HG03108 (cell line): Measurements from ENCODE around the gene STK4.

Source experiments
- ATAC-seq: cut with Tn5 transposase; IDR thresholded peaks from one replicate; pipeline ENCODE4 v1.9.1; 2021; ENCODE audit warnings: moderate library complexity; ENCODE audit not compliant: unreplicated experiment

The STK4 gene

DNA sequence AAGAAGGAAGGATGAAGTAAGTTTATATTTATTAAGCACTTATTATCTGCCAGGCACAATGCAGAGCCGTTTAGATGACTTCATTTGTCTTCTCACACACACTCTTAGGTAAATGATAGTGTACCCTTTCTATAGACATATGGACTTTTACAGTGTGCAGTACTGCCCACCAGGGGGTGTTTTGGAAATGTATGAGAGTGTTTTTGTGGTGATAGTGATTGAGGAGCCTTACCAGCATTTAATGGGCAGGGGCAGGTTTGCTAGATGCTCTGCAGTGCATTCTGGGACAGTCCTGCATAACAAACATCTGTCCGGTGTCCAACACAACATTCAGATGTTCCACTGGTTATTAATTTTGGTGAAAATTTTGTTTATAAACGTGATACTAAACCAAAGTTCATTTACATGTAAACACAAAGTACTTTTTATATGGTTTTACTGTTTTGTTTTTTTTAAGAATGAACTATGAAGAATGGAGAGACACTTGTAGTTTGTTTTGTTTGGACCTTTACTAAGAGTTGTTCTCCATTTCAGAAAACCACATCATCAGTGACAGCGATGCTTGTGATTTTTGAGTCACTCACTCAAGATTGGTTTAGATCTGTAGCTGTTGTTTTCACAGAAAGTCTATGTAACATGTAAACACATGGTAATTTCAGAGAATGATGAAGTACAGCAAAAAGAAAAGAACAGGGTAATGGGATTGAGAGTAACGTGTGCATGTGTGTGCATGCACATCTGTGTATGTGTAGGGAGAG is 114.7 kb downstream of the STK4 start:
- no peak for ATAC-seq

DNA sequence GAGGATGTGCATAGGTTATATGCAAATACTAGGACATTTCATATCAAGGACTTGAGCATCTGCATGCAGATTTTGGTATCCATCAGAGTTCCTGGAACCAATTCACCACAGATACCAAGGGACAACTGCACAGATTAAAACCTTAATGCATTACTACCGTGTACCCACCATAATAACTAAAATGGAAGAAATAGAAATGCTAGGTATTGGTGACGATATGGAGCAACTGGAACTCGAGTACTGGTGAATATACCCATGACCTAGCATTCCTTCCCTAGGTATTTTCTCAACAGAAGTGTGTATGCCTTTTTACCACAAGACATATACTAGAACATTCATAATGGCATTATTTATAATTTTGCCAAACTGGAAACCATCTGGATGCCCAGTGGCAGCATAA is 116.2 kb downstream of the STK4 start:
- ATAC-seq: no peak

DNA sequence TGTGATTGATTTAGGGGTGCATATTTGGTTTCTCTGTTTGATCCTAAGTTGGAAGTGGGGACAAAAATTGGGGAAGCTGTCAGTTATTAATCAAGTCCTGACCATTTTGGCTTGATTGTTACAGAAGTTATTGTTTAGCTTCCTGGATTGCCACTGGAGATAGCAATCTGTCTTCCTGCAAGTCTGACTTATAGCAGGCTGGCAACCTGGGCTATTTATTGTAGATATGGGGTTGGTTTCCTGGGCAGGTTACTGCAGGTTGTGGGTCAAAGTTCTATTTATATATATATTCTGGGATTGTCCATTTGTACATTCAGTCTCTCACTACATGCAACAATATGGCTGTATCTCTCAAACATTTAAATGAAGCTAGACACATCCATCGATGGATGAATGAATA is 116.8 kb downstream of the STK4 start:
- no peak for ATAC-seq

GRCh38 chr20:45085289-45085688 is 119.0 kb downstream of the STK4 start:
- no peak for ATAC-seq

DNA sequence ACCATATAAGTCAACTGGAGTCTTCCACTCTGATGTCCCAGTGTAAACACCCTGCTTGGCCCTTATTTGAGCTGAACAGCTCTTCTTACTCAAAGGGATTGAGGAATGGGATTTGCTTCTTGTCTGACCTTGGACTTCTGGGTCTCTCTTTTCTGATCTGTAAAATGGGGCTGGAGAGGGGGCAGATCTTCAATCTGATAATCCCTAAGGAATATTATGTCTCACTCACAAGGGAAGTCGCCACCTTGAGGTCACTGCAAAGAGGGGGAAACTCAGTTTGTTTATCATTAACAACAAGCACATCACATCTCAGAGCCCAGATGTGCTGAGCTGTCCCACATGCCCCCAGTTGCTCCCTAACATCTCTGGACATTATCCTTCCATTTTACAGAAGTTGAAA is 119.6 kb downstream of the STK4 start:
- ATAC-seq: no peak

- ATAC-seq: no peak
These were observed 120.9 kb downstream of the STK4 start for GRCh38 chr20:45087097-45087790.

- ATAC-seq: no peak
These were observed 121.5 kb downstream of the STK4 start for GRCh38 chr20:45087814-45088213.

DNA sequence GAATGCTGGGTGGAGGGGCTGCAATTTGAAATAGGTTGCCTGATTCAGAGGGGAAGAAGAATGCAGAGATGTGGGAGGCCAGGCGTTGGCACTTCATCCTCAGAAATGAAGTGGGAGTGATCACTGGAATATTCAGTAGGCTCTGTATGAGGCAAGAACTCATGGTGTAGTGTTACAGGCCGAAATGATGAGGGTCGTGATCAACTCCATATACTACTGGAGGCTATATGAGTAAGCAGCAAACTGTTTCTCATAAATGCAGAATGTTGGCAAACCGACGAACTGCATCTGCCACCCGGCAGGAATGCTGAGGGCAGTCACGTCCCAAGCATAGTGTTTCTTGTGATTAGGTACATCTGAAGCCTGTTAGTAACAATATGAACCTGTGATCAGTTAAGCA is 121.9 kb downstream of the STK4 start:
- ATAC-seq: no peak

- no peak for ATAC-seq
These were observed 124.2 kb downstream of the STK4 start for GRCh38 chr20:45090481-45090880.

DNA sequence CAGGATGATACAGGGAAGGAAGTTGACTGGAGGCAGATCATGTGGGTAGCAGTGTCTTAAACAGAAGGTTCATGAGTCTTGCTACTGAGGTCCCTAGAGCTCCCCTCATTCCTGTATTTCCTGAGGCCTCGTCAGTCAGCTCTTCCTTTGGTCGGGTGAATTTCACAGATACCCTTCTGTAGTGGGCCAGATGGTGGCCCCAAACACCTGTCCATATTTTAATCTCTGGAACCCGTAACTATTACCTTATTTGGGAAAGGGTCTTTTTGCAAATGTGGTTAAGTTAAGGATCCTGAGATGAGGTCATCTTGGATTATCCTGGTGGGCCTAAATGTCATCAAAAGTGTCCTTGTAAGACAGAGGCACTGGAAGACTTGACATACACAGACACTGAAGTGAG is 125.1 kb downstream of the STK4 start:
- ATAC-seq: no peak

DNA sequence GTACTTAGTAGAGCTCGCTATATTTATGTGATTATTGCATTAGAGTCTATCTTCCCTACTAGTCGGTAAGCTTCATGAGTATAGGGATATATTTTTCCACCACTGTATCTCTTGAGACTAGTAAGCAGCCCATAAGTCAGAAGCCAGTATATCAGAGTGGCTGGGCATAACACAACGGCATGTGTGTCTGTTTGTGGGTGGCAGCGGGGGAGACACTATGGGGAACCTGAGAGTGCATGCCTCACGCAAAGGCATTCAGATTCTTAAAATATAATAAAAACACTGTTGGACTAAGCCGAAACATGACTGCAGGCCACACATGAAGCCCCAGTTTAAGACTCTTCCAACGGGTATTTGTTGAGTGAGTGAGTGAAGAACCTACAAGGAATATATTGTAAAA is 126.6 kb downstream of the STK4 start:
- ATAC-seq: no peak

- no peak for ATAC-seq
These were observed 127.9 kb downstream of the STK4 start for GRCh38 chr20:45094201-45094600.

DNA sequence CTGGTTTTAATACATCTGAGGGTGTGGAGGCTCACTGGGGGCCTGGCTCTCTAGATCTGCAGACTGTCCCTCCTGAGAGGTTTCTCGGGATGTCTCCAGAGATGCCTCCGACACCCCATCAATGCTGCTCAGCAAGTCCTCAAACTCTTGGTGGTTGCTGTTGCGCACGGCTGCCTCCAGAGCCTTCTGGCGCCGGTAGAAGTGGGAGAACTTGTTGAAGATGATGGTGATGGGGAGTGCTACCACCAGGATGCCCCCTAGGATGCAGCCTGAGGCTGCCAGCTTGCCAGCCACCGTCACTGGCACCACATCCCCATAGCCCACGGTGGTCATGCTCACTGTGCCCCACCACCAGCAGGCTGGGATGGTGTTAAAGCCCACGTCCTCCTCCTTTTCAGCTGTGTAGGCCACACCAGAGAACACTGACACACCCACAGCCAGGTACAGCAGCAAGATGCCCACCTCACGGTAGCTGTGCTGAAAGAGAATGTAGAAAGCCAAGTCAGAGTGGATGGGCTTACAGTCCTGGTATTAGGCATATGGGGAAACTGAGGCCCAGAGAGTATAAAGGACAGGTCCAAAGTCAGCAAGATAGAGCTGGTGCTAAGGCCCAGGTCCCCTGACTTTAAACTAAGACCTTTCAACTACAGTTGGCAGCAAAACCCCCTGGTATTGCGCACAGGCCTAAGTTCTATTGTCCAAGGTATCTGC is 128.7 kb downstream of the STK4 start:
- ATAC-seq: no peak

- no peak for ATAC-seq
These were observed 129.5 kb downstream of the STK4 start for GRCh38 chr20:45095805-45096238.

- no peak for ATAC-seq
These were observed 130.5 kb downstream of the STK4 start for GRCh38 chr20:45096781-45097180.

DNA sequence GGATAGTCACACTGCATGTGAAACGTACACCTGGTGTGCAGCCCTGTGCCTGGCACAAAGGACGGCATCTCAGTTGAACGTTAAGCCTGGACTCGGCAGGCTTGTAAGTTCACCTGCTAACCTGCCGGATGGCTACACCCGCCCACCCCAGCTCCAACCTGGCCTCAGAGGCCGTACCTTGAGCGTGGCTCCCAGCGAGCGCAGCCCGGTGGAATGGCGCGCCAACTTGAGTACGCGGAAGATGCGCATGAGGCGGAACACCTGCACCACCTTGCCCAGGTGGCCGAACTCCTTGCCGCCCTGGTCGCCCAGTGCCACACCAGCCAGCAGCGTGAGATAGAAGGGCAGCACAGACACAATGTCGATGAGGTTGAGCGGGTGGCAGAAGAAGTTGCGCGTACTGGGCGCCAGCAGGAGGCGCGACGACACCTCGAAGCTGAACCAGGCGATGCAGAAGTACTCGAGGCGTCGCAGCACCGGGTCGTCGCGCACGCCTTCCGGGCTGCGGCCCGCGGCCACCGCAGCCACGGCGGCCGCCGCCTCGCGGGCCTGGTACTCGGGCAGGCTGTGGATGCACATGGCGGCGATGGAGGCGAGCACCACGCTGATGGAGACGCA is 131.3 kb downstream of the STK4 start:
- no peak for ATAC-seq

- ATAC-seq: no peak
These were observed 131.9 kb downstream of the STK4 start for GRCh38 chr20:45098103-45098773.

DNA sequence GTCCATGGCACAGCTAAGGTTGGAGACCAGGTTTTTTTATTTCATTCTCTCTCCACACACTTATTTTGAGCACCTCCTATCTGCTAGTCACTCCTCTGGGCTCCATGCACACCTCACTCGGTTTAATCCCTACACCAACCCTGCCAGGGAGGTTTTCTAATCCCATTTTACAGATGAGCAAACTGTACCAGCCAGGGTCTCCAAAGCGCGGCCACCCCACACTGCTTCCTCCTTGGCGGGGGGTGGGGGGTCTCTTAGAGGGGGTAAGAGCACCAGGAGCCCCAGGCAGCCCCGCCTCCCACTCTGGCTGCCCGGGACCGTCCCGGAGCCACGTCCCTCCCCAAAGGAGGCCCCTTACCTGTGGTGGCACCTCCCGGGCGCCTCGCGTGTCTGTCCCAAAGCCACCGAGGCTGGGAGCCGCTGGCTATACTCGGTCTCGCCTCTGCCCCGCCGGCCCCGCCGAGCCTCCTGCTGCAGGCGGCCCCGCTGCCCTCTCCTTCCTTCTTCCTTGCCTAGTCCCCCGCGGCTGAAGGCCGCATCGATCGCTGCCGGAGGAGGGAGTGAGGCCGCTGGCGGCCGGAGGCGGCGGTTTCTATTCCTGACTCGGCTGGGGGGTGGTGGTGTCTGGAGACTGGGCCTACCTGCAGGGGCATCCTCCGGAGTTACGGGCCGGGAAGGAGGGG is 134.4 kb downstream of the STK4 start, which contains the start of gene KCNS1:
Gene KCNS1, minus strand, starts transcription at position 565 of the 683 bp plus-strand sequence. CDS start 1,891 bp downstream, outside the sequence.
- ATAC-seq: no peak

DNA sequence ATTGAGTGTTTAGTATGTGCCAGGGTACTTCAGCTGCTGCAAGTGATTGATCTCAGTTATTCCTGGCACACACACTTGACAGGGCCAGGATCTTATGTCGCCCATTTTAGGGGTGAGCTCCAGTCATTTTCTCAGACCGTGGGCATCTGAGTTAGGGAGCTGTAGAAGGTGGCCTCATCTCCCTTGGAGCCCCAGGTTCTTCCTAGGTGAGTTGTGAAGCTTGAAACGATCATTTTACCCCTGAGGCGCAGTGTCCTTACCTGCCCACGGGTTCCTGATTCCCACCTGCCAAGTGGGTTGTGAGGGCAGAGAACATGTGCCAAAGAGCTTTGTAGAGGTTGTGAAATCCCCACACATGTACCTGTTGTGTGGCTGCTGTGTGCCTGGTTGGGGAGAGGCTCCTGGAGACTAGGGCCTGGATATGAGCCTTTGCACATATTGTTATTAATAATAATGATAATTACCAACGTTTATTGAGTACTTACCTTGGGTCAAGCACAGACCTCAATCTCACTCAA is 135.1 kb downstream of the STK4 start:
- no peak for ATAC-seq

DNA sequence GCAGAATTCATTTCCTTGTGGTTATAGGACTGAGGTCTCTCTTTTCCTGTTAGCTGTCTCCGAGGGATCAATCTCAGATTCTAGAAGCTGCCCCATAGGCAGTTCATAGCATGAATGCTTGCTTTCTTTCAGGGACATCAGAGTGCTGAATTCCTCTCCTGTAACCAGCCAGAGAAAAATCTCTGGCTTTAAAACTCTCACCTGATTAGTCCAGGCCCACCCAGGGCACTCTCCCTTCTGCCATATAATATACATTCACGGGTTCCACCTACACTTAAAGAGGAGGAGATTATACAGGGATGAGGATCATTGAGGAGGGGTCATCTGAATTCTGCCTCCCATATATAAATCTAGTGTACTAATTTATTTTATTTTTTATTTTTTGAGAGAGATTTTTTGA is 136.8 kb downstream of the STK4 start:
- no peak for ATAC-seq
